COLO668 (cell line): Measurements from ENCODE around the gene UBFD1.
"Not testable (repeated sequence)": the region's sequence is repeated elsewhere in the genome, so short reads cannot be mapped to it uniquely, and the experiment has no call there.

Experiments used
- DNase-seq: peaks from one replicate; lab custom pipeline; 2025; ENCODE audit not compliant: unreplicated experiment; lab: John Stamatoyannopoulos, UW

The UBFD1 gene

DNA sequence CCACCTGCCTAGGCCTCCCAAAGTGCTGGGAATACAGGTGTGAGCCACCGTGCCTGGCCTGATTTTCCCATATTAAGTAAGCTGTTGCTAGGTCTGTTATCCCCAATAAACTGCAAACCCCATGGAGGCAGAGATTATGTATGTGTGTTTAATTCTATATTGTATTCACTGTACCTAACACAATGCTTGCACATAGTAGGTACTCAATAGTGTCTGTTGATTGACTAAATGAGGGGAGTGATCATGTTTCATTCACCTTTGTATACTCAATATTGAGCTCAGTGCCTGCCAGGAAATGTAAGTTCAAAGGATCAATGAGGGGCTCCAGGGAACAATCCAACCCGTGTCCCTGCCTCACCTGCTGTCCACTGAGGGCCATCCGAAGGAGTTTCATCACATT is 32.6 kb upstream of the UBFD1 start:
- DNase-seq = no peak

DNA sequence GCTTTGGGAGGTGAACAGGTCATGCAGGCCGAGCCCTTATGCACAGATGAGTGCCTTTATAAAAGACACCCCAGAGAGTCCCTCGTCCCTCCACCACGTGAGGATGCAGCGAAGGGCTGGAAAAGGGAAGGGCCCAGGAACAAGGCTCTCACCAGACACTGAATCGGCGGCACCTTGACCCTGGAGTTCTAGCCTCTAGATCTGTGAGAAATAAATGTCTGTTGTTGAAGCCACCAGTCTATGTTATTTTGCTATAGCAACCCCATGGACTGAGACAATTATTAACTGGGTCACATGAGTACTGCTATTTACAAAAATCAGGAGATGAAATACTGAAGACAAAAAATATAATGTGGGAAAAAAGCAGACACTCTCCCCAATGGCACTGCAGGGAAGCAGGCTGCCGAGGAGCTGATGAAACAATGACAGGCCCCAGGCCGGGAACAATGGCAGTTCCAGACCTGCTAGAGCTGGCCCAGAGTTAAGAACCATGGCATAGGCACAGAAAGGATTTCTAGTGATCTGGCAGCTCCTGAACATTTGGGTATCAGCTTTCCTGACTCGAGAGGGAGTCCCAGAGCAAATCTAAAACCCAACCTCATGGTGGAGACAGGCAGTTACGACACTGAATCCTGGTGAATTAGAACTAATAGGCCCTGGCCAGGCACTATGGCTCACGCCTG is 29.4 kb upstream of the UBFD1 start:
- no peak for DNase-seq

DNA sequence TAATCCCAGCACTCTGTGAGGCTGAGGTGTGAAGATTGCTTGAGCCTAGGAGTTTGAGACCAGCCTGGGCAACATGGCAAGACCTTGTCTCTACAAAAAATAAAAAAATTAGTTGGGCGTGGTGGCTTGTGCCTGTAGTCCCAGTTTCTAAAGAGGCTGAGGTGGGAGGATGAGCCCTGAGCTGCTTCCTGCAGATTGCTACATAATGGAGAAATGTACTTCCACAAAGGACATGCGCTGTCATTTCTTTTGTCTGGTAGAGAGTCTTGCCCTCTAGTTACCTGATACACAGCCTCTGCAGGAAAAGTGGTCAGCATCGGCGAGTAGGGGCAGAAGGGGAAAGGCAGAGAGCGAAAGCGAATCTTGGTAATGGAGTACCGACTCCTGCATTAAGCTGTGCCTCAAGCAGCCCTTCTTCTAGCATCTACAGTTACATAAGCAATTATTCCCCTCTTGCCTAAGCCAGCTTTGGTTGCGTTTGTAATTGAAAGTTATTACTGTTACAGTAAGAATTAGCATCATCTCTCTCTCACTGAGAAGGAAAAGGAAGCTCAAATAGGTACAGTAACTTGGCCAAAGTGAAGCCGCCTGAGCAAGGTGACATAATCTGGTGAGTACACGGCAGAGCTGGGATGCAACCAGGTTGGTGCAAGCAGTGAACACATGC is 28.8 kb upstream of the UBFD1 start:
- no peak for DNase-seq

DNA sequence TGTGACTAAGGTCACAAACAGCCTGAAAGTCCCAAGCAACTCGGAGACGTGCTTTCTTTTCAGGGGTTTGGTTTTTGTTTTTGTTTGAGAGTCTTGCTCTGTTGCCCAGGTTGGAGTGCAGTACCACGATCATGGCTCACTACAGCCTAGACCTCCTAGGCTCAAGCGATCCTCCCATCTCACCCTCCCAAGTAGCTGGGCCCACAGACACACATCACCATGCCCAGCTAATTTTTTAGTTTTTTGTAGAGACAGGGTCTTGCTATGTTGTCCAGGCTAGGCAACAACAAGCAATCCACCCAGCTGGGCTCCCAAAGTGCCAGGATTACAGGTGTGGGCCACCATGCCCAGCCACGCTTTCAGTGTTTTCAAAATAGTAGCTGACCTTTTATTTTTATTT is 27.5 kb upstream of the UBFD1 start:
- DNase-seq = no peak

DNA sequence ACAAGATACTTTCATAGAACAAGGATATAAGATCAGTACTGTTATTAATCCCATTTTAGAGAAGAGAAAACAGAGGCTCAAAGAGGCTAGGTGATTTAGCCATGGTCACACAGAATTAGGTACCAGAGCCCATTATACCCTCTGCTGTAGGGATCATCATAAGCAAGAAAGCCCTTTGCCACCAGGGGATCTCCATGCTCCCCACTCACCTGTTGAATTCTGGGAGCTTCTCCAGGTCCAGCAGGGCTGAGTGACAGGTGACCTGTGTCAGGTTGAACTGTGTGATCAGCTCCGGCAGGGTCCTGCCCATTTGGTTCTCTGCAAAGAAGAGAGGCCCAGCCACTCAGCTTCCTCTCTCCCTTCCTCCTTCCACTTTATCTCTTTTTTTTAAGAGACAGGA is 25.1 kb upstream of the UBFD1 start:
- no peak for DNase-seq

DNA sequence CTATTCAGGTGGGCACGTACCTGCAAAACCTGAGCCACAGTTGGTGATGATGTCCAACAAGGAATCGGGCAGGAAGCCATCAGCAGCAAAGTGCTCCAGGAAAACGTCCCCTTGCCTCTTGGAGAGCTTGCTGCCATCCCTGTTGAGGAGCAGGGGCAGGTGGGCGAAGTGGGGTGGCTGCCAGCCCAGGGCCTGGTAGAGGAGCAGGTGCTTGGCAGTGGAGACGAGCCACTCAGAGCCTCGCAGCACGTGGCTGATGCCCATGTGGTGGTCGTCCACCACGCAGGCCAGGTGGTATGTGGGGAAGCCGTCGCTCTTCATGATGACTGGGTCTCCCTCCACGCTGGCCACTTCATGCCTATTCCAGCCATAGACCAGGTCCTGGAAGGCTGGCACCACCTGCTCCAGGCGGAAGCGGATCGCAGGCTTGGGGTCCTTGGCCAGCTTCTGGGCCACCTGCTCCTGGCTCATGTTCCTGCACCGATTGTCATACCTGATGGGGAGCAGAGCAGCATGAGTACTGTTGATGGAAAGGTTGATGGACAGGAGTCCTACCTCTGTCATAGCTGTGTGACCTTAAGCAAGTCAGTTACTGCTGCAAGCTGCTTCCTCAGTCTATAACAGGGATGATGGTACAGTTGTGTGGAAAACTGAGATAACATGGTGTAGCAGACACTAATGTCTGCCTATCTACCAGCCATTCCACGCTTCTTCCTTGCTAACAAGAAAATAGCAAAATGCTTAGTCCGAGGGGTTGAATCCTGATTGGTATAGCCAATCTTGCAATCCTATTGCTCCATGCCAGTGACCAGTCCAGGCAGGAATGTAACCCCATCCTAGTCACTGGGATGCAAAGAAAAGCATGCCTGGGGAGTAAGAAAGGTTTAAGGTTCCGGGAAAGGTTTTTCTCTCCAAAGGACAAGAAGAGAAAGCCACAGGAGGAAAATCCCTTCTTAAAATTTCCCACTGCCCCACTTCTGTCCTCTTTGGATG is 22.4 kb upstream of the UBFD1 start:
- no peak for DNase-seq

DNA sequence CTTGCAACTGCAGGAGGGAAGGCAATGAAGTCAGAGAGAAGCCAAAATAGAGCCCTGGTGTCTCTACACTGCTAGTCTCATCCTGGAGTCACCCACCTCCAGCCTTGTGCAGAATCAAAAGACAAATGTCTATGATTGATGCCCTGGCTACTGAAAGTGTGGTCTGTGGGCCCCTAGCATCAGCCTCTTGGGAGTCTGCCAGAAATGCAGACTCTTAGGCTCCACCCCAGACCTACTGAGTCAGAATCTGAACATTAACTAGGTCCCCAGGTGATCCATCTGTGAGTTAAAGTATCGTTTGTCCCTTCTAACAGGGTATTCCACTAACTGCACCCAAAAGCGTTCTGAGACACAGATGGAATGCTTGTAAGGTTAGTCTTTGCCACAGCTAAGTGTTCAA is 21.6 kb upstream of the UBFD1 start:
- no peak for DNase-seq

DNA sequence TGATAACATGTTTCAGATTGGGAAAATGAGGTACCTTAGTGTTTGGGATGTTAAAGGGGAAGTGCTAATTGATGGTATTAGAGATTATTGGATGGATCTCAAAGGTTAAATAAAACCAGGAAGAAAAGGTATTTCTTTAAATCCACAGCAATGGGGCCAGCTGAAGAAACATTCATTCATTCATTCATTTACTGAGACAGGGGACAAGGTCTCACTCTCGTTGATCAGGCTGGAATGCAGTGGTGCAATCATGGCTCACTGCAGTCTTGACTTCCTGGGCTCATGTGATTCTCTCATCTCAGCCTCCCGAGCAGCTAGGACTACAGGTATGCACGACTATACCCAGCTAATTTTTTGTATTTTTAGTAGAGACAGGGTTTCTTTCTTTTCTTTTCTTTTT is 20.1 kb upstream of the UBFD1 start:
- DNase-seq = no peak

DNA sequence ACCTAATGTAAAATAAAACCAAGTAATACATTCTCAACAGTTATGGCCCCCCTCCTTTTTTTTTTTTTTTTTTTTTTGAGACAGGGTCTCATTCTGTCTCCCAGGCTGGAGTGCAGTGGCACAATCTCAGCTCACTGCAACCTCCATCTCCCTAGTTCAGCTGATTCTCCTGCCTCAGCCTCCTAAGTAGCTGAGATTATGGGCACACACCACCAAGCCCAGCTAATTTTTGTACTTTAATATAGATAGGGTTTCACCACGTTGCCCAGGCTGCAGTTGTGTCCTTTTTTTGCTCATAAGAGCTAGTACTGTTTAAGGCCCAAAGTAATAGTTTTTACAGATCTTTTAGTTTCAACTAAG is 18.6 kb upstream of the UBFD1 start:
- DNase-seq = no peak

DNA sequence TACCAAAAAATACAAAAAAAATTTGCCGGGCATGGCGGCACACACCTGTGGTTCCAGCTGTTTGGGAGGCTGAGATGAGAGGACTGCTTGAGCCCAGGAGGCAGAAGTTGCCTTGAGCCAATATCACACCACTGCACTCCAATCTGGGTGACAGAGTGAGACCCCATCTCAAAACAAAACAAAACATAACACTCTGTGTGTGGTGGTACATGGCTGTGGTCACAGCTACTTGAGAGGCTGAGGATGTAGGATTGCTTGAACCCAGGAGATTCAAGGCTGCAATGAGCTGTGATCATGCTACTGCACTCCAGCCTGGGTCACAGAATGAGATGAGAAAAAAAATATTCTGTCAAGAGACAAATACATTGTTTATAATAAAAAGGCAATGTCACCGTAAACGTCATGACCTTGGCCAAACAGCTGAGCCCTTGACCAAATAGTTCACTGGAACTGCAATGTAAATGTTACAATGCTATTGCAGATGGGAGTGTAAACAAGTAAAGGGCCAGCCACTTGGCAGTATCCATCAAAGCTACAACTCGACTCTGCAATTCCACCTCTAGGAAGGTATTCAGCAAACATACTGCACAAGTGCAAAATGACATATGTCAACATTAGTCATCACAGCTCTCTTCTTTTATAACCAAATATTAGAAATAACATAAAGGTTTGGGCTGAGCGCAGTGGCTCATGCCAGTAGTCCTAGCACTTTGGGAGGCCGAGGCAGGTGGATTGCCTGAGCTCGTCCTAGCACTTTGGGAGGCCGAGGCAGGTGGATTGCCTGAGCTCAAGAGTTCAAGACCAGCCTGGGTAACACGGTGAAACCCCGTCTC is 17.3 kb upstream of the UBFD1 start:
- peak; percentile 34 for DNase-seq

DNA sequence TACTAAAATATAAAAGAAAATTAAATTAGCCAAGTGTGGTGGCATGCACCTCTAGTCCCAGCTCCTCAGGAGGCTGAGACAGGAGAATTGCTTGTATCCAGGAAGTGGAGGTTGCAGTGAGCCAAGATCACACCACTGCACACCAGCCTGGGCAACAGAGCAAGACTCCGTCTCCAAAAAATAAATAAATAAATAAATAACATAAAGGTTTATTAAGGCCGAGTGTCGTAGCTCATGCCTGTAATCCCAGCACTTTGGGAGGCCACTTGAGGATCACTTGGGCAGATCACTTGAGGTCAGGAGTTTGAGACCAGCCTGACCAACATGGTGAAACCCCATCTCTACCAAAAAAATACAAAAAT is 16.7 kb upstream of the UBFD1 start:
- not testable (repeated sequence) for DNase-seq

DNA sequence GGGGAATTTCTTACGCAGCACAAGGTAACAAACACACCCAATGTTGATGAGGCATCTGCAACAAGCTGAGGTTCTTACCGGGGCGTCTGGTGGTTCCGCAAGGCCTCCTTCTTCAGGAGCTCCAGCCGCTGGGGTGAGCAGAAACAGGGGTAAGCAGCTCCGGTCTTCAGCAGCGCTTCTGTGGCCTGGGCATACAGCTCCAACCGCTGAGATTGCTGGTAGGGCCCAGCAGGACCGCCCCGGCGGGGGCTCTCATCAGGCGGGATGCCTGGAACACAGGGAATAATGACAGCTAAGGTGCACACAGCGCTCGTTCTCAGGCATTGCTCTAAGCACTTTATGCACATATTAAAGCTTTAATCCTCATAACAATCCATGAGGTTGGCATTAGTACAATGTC is 13.1 kb upstream of the UBFD1 start:
- no peak for DNase-seq

DNA sequence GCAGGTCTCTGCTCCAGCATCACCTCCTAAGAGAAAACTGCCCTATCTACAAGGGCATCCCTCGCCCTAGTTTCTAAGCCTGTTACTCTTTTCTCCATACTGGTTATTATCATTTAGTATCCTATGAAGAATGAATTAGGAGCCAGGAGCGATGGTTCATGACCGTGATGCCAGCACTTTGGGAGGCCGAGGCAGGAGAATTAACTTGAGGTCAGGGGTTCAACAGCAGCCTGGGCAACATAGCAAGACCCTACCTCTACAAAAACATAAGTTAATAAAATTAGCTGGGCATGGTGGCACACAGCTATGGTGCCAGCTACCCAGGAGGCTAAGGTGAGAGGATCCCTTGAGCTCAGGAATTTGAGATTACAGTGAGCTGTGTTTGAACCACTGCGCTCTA is 7.6 kb upstream of the UBFD1 start:
- DNase-seq = no peak

DNA sequence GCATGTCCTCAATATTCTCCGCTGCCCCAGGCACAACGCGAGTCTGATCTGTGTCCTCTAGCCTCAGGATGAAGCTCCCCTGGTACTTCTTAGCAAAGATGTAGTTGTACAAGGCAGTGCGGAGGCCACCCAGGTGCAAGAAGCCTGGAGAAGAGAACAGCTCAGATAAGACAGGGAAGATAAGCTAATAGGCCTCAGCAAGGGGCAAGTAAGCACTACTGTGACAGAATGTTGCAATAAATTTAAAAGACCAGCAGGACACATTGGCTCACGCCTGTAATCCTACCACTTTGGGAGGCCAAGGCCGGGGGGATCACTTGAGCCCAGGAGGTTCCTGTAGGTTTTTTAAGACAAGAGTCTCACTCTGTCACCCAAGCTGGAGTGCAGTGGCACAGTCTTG is 5.4 kb upstream of the UBFD1 start:
- DNase-seq = no peak

DNA sequence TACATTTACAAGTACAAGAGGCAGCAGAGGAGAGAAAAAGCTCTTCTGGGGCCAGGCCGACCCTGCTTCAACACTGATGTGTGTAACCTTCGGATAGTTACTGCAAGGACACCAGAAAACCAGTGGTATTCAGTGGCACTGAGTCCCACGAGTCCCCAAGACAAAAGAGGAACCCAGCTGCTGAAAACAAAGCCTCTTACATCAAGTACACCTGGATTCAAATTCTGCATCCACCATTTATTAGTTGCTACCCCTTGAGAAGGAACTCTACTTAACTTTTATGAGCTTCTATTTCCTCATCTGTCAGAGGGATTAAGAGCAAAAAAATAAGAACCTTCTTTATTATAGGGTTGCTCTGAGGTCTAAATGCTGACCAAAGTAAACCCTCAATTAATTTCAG is 3.0 kb upstream of the UBFD1 start:
- no peak for DNase-seq

DNA sequence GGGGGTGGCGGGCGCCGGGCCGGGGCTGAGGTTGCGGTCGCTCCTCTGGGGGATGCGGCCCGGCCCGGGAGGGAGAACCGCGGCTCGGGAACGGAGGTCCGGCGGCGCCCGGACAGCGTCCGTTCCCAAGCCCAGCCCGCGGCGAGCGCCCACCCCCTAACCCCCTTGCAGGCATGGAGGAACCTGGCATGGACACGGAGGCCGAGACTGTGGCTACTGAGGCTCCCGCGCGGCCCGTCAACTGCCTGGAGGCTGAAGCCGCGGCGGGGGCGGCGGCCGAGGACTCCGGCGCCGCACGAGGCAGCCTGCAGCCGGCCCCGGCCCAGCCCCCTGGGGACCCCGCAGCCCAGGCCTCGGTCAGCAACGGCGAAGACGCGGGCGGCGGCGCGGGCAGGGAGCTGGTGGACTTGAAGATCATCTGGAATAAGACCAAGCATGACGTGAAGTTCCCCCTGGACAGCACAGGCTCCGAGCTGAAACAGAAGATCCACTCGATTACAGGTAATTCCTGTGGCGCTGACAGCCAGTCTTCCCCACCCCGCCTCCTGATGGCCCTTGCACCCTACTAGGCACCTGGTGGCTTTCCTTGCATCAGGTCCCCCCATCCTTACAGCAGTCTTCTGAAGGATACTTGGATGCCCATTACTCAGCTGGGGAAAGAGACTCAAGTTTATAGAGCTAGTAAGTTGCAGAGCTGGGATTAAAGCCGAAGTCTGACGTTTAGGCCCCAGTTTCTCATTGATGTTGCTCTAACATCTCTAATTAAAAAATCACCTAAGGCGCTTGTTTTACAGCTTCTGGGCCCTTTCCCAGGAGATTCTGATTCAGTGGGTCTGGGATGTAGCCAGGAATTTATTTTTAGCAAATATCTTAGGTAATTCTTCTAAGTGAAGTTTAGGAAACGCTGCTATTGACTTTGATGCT is 514 bp downstream of the UBFD1 start:
- DNase-seq = peak; percentile 40

DNA sequence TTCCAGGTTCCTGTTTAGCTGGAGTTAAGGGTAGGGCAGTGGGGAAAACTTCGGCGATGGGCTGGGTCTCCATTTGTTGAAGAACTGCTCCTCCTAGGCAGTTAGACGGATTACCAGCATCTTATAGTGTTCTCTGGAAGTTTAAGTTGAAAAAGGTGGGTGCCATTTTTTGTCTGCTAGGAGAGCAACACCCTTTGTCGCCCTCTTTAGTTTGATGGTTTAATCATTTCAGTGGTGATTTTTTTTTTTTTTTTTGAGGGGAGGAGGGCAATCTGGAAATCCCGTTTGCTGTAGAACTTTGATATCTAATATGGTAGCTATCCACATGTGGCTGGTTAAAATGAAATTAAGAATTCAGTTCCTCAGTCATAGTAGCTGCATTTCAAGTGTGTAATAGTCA is 4.1 kb downstream of the UBFD1 start:
- DNase-seq = no peak

DNA sequence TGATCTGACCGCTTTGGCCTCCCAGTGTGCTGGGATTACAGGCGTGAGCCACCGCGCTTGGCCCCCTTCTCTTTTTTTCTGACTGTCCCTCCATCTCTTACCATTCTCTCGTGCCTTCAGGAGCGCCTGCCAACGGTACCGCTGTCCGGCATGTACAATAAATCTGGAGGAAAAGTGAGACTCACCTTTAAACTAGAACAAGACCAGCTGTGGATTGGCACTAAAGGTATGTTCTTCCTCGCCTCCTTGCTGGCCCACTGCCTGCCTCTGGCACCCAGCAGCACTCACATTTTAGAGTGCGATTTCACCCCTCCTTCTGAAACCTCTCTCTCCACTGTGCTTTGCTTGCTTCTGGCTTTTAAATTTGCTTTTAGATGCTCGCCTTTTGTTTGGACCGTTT is 5.0 kb downstream of the UBFD1 start:
- DNase-seq = no peak

DNA sequence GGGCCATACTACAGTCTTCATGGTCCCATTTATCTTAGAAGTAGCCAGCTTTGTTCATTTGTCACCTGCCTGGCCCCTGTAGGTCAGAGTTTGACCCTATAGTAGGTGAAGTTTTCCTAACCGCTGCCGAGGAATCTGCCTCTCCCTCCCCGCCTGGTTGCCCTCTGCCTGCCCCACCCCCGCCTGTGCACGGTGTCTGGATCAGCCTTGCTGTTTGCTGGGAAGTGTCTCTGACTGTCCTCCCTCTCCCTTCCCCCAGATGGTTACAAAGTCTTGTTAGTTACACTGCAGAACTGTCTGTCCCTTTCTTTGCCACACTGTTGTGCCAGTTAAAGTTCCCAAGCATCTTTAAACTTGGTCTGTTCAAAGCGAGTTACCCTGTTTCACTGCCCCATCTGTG is 5.7 kb downstream of the UBFD1 start:
- DNase-seq = no peak
